K562 (cell line): Measurements from ENCODE around the gene EFEMP2. TPM values are rescaled to one million over a fixed set of nuclear protein-coding genes. Genes with fewer than 3 reads are reported as not detected.
A peak's percentile ranks its signal among the peaks of the same experiment; 100 is the strongest.

Experiments used
- ATF1 ChIP-seq, 2 experiments: fragments of 450-650 bp in 1 of 2; IDR thresholded peaks; 2 replicates each; pipeline ENCODE4 v1.6.1; 2016; ENCODE audit warnings: missing compliant biosample characterization in 1 of 2, missing genetic modification characterization in 1 of 2
- CHCHD3 ChIP-seq: fragments of 250-450 bp; sonication (Bioruptor Pico); IDR thresholded peaks from 2 replicates; pipeline ENCODE4 v2.1.2; 2022; ENCODE audit warnings: mild to moderate bottlenecking
- E2F5 ChIP-seq: sonication (generic); formaldehyde crosslinking; IDR thresholded peaks from 2 replicates; pipeline ENCODE4 v1.8.0; 2022; ENCODE audit warnings: mild to moderate bottlenecking, missing genetic modification reagents
- FOSL1 ChIP-seq: fragments of 200-800 bp; sonication (Bioruptor generic); conservative IDR thresholded peaks from 2 replicates; pipeline ENCODE4 v1.6.1; 2016; ENCODE audit warnings: missing genetic modification characterization, missing compliant biosample characterization
- GTF2A2 ChIP-seq: IDR thresholded peaks from 2 replicates; pipeline ENCODE4 v1.6.1; 2016; ENCODE audit warnings: mild to moderate bottlenecking, missing genetic modification characterization, missing compliant biosample characterization
- NR1H2 ChIP-seq: sonication (generic); formaldehyde crosslinking; IDR thresholded peaks from 2 replicates; pipeline ENCODE4 v1.4.0; 2020; ENCODE audit warnings: mild to moderate bottlenecking, missing genetic modification reagents
- RBM17 ChIP-seq: fragments of 200-400 bp; formaldehyde crosslinking; IDR thresholded peaks from 2 replicates; pipeline ENCODE4 v1.6.1; 2017; ENCODE audit warnings: low read depth, mild to moderate bottlenecking, low read length, borderline replicate concordance
- RERE ChIP-seq: sonication (generic); formaldehyde crosslinking; IDR thresholded peaks from 2 replicates; pipeline ENCODE4 v1.8.0; 2023; ENCODE audit warnings: missing genetic modification reagents, mild to moderate bottlenecking, borderline replicate concordance
- ZBTB2 ChIP-seq: fragments of 450-650 bp; IDR thresholded peaks from 2 replicates; pipeline ENCODE4 v1.6.1; 2016; ENCODE audit warnings: antibody characterized with exemption
- ZNF609 ChIP-seq: sonication (generic); formaldehyde crosslinking; IDR thresholded peaks from 2 replicates; pipeline ENCODE4 v1.8.1; 2023; ENCODE audit warnings: missing genetic modification reagents, mild to moderate bottlenecking, borderline replicate concordance
- ZNF699 ChIP-seq: fragments of 250-450 bp; sonication (Bioruptor Pico); IDR thresholded peaks from 2 replicates; pipeline ENCODE4 v1.8.0; 2021; ENCODE audit warnings: mild to moderate bottlenecking, moderate library complexity; ENCODE audit not compliant: insufficient replicate concordance
- polyA plus RNA-seq, 8 experiments: library from polyadenylated mRNA; depleted of rRNA in 4 of 8; stranded (reverse) in 5 of 8; unstranded in 3 of 8; fragments of >200 nt; fragmentation: Nextera tagmentation in 2 of 8; fragmentation: Illumina TruSeq in 1 of 8; extraction: Ambion mirVana in 2 of 8; extraction: Trizol in 1 of 8; gene quantifications; 2 replicates each; pipeline versions ENCODE4 v1.2.1 to v1.2.3, GENCODE V29; 2011 to 2014; ENCODE audit warnings: inconsistent platforms in 1 of 8, missing spikeins in 1 of 8
- total RNA-seq, 7 experiments: library from RNA; depleted of rRNA in 6 of 7; stranded (reverse); fragments of >200 nt in 6 of 7; fragmentation: Illumina TruSeq in 2 of 7; extraction: Trizol in 2 of 7; gene quantifications; 2 replicates each; pipeline versions ENCODE4 v1.2.1 to v1.2.3, GENCODE V29; 2011 to 2021; ENCODE audit warnings: low replicate concordance in 1 of 7

Gene EFEMP2
- total and polyA plus RNA-seq, 9 of the 15 experiments (the other 6 are each of a cell fraction or from before 2014, with no cell fraction given) = 0.07 to 2.9 (median 0.69) TPM; not detected in 1

- TF ChIP-seq ZBTB2 (no peak), GTF2A2 (tag) (no peak), ATF1 (CRISPR knock-in tag; IDR thresholded peaks at IDR 0.05) (no peak), ATF1 (tag; IDR thresholded peaks at IDR 0.05) (peak; percentile 66), RERE (CRISPR knock-in tag) (no peak), FOSL1 (tag) (no peak), E2F5 (CRISPR knock-in tag) (0 out of 2 replicates have a peak, but pooled peaks have one; percentile 21), NR1H2 (CRISPR knock-in tag) (0 out of 2 replicates have a peak, but pooled peaks have one; percentile 19), CHCHD3 (no peak), ZNF699 (CRISPR knock-in tag) (no peak), ZNF609 (no peak), RBM17 (no peak)
These were observed 12.1 kb downstream of the EFEMP2 start, which contains the start of gene MUS81 (continued) for GRCh38 chr11:65860278-65861164.
